OCI-LY7 (cell line): ENCODE results near the gene NRF1. TPM values are rescaled to one million over a fixed set of nuclear protein-coding genes. Genes with fewer than 3 reads are reported as not detected.
"Not testable (repeated sequence)": the region's sequence is repeated elsewhere in the genome, so short reads cannot be mapped to it uniquely, and the experiment has no call there.

Experiments
- BruUV-seq: library from RNA; stranded (reverse); fragments of 400-500 nt; replicated peaks from 2 replicates; lab custom pipeline; 2021; lab: Mats Ljungman, UMichigan
- CTCF ChIA-PET: fragments of 300-600 bp; sonication (Branson Sonifier 250); formaldehyde crosslinking; loops from one replicate; lab custom pipeline; 2022; ENCODE audit warnings: antibody characterized with exemption; ENCODE audit not compliant: unreplicated experiment; lab: Charles Lee
- POLR2A ChIA-PET: fragments of 300-600 bp; sonication (Branson Sonifier 250); formaldehyde crosslinking; loops from one replicate; lab custom pipeline; 2022; ENCODE audit warnings: antibody characterized with exemption; lab: Charles Lee
- DNase-seq: peaks from one replicate; pipeline ENCODE4 v3.0.0-alpha.2; 2015; ENCODE audit warnings: low spot score
- H2AFZ ChIP-seq: fragments of 200-600 bp; sonication (generic), shearing (Covaris generic); 2 replicates; pipeline ENCODE4 v1.6.1; 2014; ENCODE audit warnings: mild to moderate bottlenecking, antibody characterized with exemption, low read length, moderate library complexity
- H3K27ac ChIP-seq: fragments of 200-600 bp; sonication (generic); 2 replicates; pipeline ENCODE4 v1.5.1; 2014; ENCODE audit warnings: mixed run types, low read depth, mild to moderate bottlenecking, moderate library complexity, low read length, inconsistent platforms; ENCODE audit not compliant: poor library complexity, severe bottlenecking
- H3K36me3 ChIP-seq: fragments of 200-600 bp; sonication (generic); 2 replicates; pipeline ENCODE4 v1.6.1; 2014; ENCODE audit warnings: mild to moderate bottlenecking, antibody characterized with exemption, low read length, moderate library complexity, mixed read lengths; ENCODE audit not compliant: insufficient read depth
- H3K4me1 ChIP-seq: fragments of 200-600 bp; sonication (generic); 2 replicates; pipeline ENCODE4 v1.5.1; 2014; ENCODE audit warnings: mild to moderate bottlenecking, low read length; ENCODE audit not compliant: insufficient read depth, poor library complexity, severe bottlenecking
- H3K4me2 ChIP-seq: fragments of 200-600 bp; sonication (generic); 2 replicates; pipeline ENCODE4 v1.6.1; 2014; ENCODE audit warnings: mild to moderate bottlenecking, low read length
- H3K4me3 ChIP-seq: fragments of 200-600 bp; sonication (generic); 2 replicates; pipeline ENCODE4 v1.5.1; 2014; ENCODE audit warnings: mild to moderate bottlenecking, low read depth, low read length; ENCODE audit not compliant: poor library complexity, severe bottlenecking
- H3K79me2 ChIP-seq: fragments of 200-600 bp; sonication (generic); 2 replicates; pipeline ENCODE4 v1.6.1; 2016; ENCODE audit warnings: low read depth, mild to moderate bottlenecking, low read length, moderate library complexity, mixed read lengths; ENCODE audit not compliant: insufficient read depth
- H3K9me2 ChIP-seq: fragments of 200-600 bp; sonication (generic); 2 replicates; pipeline ENCODE4 v1.6.1; 2016; ENCODE audit warnings: mild to moderate bottlenecking, low read length, mixed read lengths; ENCODE audit not compliant: insufficient read depth
- H3K9me3 ChIP-seq: fragments of 200-600 bp; sonication (generic); 2 replicates; pipeline ENCODE4 v1.6.1; 2014; ENCODE audit warnings: mild to moderate bottlenecking, mixed run types, low read length, mixed read lengths
- H4K20me1 ChIP-seq: fragments of 200-600 bp; sonication (generic); 2 replicates; pipeline ENCODE4 v1.6.1; 2014; ENCODE audit warnings: mild to moderate bottlenecking, antibody characterized with exemption, low read length, moderate library complexity, mixed read lengths; ENCODE audit not compliant: insufficient read depth
- CTCF ChIP-seq: fragments of 200-600 bp; sonication (generic); conservative IDR thresholded peaks from 2 replicates; pipeline ENCODE4 v1.5.1; 2014; ENCODE audit warnings: mild to moderate bottlenecking, antibody characterized with exemption, low read length, moderate library complexity, mixed read lengths
- EZH2phosphoT487 ChIP-seq: fragments of 200-600 bp; sonication (generic); IDR thresholded peaks from 2 replicates; pipeline ENCODE4 v1.6.1; 2018; ENCODE audit warnings: low read depth, borderline replicate concordance, mild to moderate bottlenecking, mixed run types, antibody characterized with exemption, low read length, moderate library complexity, mixed read lengths
- intact Hi-C: fragments of 100-400 bp; cut with micrococcal nuclease; formaldehyde crosslinking; loops from one replicate; pipeline ENCODE4 v1.10.0; 2022; ENCODE audit not compliant: unreplicated experiment
- total RNA-seq, 2 experiments: library from RNA; depleted of rRNA in 1 of 2; stranded (reverse); fragments of >200 nt in 1 of 2; shearing (Covaris generic) in 1 of 2; gene quantifications; 2 replicates each; pipeline ENCODE4 v1.2.3, GENCODE V29; 2014 to 2022

Gene NRF1
- total RNA-seq, 2 experiments from 2014 or later = 26.5 to 26.9 TPM

- Histone ChIP-seq H3K36me3 (no peaks in the 10 kb centered on the region), H3K4me1 (no peaks in the 10 kb centered on the region), H3K79me2 (no peaks in the 10 kb centered on the region), H3K9me3 (peaks cover 13% of the 10 kb centered on the region; the same call in 1 of the 2 replicates), H3K27ac (no peak overlapping the region), H4K20me1 (no peaks in the 10 kb centered on the region), H3K9me2 (no peaks in the 10 kb centered on the region), H2AFZ (no peak overlapping the region), H3K4me2 (no peak overlapping the region), H3K4me3 (no peak overlapping the region)
- intact Hi-C loops = no loop called here
- ChIA-PET CTCF (no interaction called here), POLR2A (interaction anchor here (0.6 kb wide), 1 partner anchor 802 kb away, joined by 3 read pairs; no protein-coding TSS in a partner anchor)
- TF ChIP-seq EZH2phosphoT487 = no peak
- no peak for TF ChIP-seq CTCF
- DNase-seq = no peak
- BruUV-seq = no TSS peak
Observed at GRCh38 chr7:129588268-129588667, 23.3 kb upstream of the NRF1 start.

GRCh38 chr7:129591868-129592267 is 19.7 kb upstream of the NRF1 start:
- Histone ChIP-seq H3K27ac (no peak overlapping the region), H4K20me1 (no peaks in the 10 kb centered on the region), H3K9me3 (0 out of 2 replicates have a peak, but pooled peaks cover 4% of the 10 kb centered on the region), H3K79me2 (no peaks in the 10 kb centered on the region), H3K4me2 (no peak overlapping the region), H3K36me3 (no peaks in the 10 kb centered on the region), H3K4me1 (no peaks in the 10 kb centered on the region), H2AFZ (no peak overlapping the region), H3K4me3 (no peak overlapping the region), H3K9me2 (no peaks in the 10 kb centered on the region)
- BruUV-seq = no TSS peak
- no peak for DNase-seq
- ChIA-PET CTCF (no interaction called here), POLR2A (interaction anchor here (0.7 to 0.8 kb wide), 2 partner anchors 120 to 1083 kb away, joined by 3 to 6 read pairs; no protein-coding TSS in a partner anchor)
- intact Hi-C loops = no loop called here
- TF ChIP-seq CTCF (no peak), EZH2phosphoT487 (no peak)

- H3K4me1 ChIP-seq, H3K9me2 ChIP-seq, H4K20me1 ChIP-seq, BruUV-seq, H3K9me3 ChIP-seq, H2AFZ ChIP-seq, H3K4me2 ChIP-seq, H3K79me2 ChIP-seq, H3K4me3 ChIP-seq, CTCF ChIA-PET, H3K36me3 ChIP-seq, H3K27ac ChIP-seq, POLR2A ChIA-PET, intact Hi-C loops, DNase-seq: not testable (repeated sequence)
Observed at GRCh38 chr7:129596386-129596785, 15.1 kb upstream of the NRF1 start.
